Large intestine (tissue), 3 donors: ENCODE measurements around the gene SLC22A3. TPM values are rescaled to one million over a fixed set of nuclear protein-coding genes. Genes with fewer than 3 reads are reported as not detected.
A peak's percentile ranks its signal among the peaks of the same experiment; 100 is the strongest.

Source experiments
- DNase-seq, 2 donors: peaks; one replicate each; pipeline versions ENCODE4 v3.0.0 to v3.0.0-alpha.2; 2013
- H3K27ac ChIP-seq: one replicate; pipeline ENCODE4 v1.5.1; 2013; ENCODE audit warnings: low read length
- H3K27me3 ChIP-seq: 2 replicates; pipeline ENCODE4 v1.6.1; 2013; ENCODE audit warnings: low read length; ENCODE audit not compliant: control insufficient read depth, insufficient read depth
- H3K36me3 ChIP-seq: 2 replicates; pipeline ENCODE4 v1.6.1; 2013; ENCODE audit warnings: low read length; ENCODE audit not compliant: control insufficient read depth, insufficient read depth
- H3K4me1 ChIP-seq: one replicate; pipeline ENCODE4 v1.6.1; 2013; ENCODE audit warnings: low read length; ENCODE audit not compliant: control insufficient read depth, insufficient read depth
- H3K4me3 ChIP-seq: one replicate; pipeline ENCODE4 v1.5.1; 2013; ENCODE audit warnings: low read length
- H3K9me3 ChIP-seq: one replicate; pipeline ENCODE4 v1.6.1; 2013; ENCODE audit warnings: mild to moderate bottlenecking, low read depth, low read length, moderate library complexity; ENCODE audit not compliant: control insufficient read depth
- WGBS: methylation state at CpG from one replicate; pipeline ENCODE4 v1.1.5; 2013; ENCODE audit warnings: low lambda C conversion rate; ENCODE audit not compliant: insufficient coverage; 5-methylcytosine and 5-hydroxymethylcytosine counted together
- polyA plus RNA-seq: library from polyadenylated mRNA; unstranded; fragments of 120-200 nt; gene quantifications from one replicate; pipeline ENCODE4 v1.2.1, GENCODE V29; 2013

SLC22A3 gene
- polyA plus RNA-seq, 1 donor: 2.5 TPM

DNA sequence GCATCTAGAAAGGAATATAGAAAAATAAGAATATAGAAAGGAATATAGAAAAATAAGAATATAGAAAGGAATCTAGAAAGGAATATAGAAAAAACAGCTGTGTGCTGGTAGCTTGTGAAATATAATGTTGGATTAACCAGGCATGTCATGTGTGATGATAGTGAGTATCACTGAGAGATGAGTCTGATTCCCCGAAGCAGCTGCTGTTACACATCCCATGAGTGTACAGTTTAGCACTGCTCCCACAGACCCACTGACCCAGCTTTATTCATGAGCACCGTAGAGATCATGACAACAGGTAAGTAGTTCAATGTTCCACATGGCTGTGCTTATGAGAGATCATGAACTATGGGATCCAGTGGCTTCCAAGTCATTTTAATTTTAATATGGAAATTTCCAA is 64.8 kb downstream of the SLC22A3 start:
- Histone ChIP-seq H3K27me3 (no peaks in the 10 kb centered on the region), H3K4me1 (peaks cover 12% of the 10 kb centered on the region), H3K27ac (no peak overlapping the region), H3K4me3 (no peak overlapping the region), H3K36me3 (no peaks in the 10 kb centered on the region), H3K9me3 (no peaks in the 10 kb centered on the region)
- no CpG with 5 or more reads among the region's 2 CpGs for WGBS
- no peak for DNase-seq

DNA sequence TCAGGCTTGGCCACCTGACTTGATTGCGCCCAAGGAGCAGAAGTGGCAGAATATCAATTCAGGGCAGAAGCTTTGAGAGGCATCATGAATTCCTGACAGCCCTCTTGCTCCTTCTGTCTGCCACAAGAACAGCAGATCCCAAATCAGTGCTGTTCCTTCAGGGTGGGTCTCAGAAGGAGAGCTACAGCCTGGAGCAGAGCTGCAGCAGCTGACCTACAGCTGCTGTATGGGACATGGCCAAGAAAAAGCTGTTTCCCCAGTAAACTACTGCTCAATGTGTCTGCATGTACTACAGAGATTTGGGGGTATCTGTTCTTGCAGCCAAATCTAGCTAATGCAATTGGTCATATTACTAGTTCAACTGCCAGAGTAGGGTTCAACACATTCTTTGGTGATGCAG is 69.0 kb downstream of the SLC22A3 start:
- Histone ChIP-seq H3K4me1 (peaks cover 18% of the 10 kb centered on the region), H3K27me3 (no peaks in the 10 kb centered on the region), H3K27ac (no peak overlapping the region), H3K9me3 (no peaks in the 10 kb centered on the region), H3K36me3 (no peaks in the 10 kb centered on the region), H3K4me3 (no peak overlapping the region)
- no CpG with 5 or more reads among the region's 1 CpG for WGBS
- DNase-seq: peak in 1 of 2 donors; percentile 35

DNA sequence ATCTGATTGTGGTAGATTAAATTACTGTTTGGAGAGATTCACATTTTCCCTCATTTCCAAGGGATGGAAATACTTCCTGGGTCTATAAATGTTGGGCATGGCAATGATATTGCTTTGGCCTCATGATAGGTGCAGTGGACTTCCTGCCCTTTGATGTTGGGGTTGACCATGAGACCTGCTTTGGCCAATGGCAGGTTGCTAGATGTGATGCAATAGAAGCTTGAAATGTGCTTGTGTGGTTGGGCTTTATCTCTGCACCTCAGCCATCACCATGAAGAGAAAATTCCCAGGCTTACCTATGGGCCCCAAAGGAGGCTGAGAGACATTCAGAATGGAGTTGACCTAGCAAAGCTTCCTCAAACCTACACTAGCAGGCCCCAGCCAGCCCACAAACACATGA is 69.4 kb downstream of the SLC22A3 start:
- DNase-seq: peak in 1 of 2 donors; percentile 51

DNA sequence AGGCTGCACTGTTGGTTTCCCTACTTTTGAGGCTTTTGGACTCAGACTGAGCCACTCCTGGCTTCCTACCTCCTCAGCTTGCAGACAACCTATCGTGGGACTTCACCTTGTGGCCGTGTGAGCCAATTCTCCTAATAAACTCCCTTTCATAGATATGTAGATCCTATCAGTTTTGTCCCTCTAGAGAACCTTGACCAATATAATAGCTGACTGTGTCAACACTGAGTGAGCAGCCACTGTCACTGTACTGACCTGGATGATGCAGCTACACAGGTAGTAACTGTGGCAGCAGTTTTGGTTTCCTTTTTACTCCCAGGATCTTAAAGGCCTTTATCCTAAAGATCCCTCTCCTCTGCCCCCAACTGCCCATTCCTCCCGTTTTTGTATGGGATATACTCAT is 70.2 kb downstream of the SLC22A3 start:
- peak; percentile 53 to 82 for DNase-seq
- Histone ChIP-seq H3K4me3 (no peak overlapping the region), H3K27me3 (no peaks in the 10 kb centered on the region), H3K36me3 (no peaks in the 10 kb centered on the region), H3K27ac (peak overlapping the region; percentile 61), H3K4me1 (peaks cover 18% of the 10 kb centered on the region), H3K9me3 (no peaks in the 10 kb centered on the region)
- no CpG with 5 or more reads among the region's 3 CpGs for WGBS

More for the DNA sequence above, 69.4 kb downstream of the SLC22A3 start:
- Histone ChIP-seq H3K36me3 (no peaks in the 10 kb centered on the region), H3K4me3 (no peak overlapping the region), H3K27me3 (no peaks in the 10 kb centered on the region), H3K27ac (peak overlapping the region; percentile 39), H3K9me3 (no peaks in the 10 kb centered on the region), H3K4me1 (peaks cover 18% of the 10 kb centered on the region)

DNA sequence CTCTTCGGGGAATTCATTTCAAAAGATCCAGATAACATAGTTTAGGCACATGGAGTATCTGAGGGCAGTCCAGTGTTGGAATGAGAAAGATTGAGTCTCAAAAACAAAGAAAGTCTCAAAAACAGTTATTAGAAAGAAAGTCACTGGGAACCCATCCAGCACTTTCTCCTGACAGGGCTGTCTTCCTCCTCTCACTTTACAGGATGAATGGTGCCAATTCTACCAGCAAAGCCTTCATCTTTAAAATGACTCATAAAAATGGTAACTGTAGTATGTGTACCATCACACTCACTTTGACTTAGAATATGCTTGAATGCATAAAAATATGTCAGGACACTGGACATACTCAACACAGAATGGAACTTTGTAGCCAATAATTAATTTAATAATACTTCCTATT is 71.3 kb downstream of the SLC22A3 start:
- H3K36me3 ChIP-seq: no peaks in the 10 kb centered on the region
- H3K9me3 ChIP-seq: no peaks in the 10 kb centered on the region
- no CpG with 5 or more reads among the region's 1 CpG for WGBS
- peaks cover 18% of the 10 kb centered on the region for H3K4me1 ChIP-seq
- no peak for DNase-seq
- H3K4me3 ChIP-seq: no peak overlapping the region
- H3K27ac ChIP-seq: no peak overlapping the region
- H3K27me3 ChIP-seq: no peaks in the 10 kb centered on the region

DNA sequence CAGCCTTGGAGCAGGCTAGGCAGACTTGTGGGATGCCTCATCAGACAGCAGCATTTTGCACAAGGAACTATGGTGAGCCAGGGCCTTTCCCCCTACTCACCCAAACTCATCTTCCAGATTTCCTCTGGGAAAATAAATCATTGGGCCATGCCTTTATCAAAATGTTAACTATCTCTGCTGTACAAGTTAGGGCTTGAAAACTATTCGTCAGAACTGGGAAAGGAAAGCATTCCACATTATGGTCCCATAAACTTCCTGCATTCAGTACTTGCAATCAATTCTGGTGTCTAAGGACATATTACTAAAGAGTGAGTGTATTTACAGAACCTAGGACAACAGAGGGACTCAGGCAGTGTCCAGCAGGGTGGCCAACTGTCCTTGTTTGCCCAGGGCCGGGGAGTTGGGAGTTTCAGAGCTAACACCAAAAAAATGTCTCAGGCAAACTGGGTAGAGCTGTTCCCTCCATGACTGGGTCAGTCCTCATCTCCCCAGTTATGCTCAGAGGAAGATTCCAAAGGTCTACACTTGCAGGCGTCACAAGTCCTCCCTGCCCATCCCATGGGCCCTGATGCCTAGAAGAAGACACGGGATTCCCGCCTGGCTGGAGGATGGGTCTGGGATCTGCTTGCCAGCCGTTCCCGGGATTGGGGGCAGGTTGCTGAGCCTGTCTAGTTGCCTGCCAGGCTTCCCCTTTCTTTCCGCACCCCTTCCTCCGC is 72.2 kb downstream of the SLC22A3 start:
- Histone ChIP-seq H3K27ac (no peak overlapping the region), H3K4me3 (no peak overlapping the region), H3K4me1 (peaks cover 18% of the 10 kb centered on the region), H3K36me3 (no peaks in the 10 kb centered on the region), H3K9me3 (no peaks in the 10 kb centered on the region), H3K27me3 (no peaks in the 10 kb centered on the region)
- no CpG with 5 or more reads among the region's 9 CpGs for WGBS
- peak in 1 of 2 donors; percentile 17 for DNase-seq

DNA sequence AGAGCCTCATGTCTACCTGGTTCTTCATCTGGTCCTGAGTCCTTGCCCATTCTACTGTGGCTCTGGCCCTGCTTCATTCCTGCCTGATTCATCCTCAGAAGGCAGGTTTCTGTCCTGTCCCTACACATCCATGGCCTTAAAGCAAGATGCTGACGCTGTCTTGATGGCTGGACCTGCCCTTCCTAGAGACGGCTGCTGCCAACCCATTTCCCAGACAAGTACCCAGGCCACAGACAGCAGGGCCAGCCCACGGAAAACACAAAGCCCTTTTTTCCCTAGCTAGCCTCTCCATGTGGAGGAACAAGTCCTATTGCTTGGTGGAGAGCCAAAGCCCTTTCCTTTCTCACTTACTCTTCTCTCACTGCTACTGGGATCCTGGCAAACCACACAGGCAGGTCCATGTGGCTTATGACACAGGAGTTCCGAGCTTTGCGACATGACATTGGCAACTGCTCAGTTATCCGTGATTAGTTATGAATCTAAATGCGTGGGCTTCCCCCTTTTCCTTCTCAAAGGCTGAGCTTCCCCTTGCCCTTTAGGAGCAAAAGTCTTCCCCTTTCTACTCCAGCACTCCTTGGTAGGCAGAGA is 72.9 kb downstream of the SLC22A3 start:
- no CpG with 5 or more reads among the region's 7 CpGs for WGBS
- no peak overlapping the region for H3K4me3 ChIP-seq
- DNase-seq: no peak

DNA sequence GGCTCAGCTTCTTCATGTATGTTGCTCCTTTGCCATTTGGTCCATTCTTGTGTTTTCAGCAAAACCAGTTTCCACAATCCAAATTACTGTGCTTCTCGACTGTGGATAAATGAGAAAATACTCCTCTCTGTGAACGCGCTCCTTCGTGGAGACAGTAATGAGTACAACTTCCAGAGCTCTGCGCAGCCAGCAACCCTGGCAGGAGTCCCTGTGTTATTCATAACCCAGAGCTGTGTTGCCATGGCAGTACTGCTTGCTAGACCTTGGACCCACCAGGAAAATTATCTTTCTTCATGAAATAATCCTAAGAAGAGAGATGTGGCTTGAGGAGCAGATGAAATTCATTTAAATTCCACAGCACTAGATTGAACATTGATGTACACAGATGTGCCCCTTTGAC is 73.7 kb downstream of the SLC22A3 start:
- peak; percentile 69 to 82 for DNase-seq

More for the DNA sequence above, 72.9 kb downstream of the SLC22A3 start:
- Histone ChIP-seq H3K27me3 (no peaks in the 10 kb centered on the region), H3K36me3 (no peaks in the 10 kb centered on the region), H3K27ac (no peak overlapping the region), H3K9me3 (no peaks in the 10 kb centered on the region), H3K4me1 (peaks cover 18% of the 10 kb centered on the region)

DNA sequence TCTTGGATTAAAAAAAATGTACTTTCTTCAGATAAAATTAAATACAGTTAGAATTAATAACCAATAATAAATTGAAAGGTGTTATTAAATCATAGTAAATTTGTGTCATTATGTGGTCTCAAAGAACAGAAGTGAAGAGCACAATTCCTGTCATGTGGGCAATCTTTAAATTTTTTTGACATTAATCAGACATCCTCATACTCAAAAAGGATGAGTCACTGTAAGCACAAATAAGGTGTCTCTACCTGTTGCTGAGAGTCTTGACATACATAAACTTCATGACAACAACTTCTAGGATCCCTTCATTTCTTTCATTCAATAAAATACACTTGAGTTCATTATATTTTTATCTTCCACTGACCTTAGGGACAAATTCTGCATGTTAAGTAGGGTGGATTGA is 76.1 kb downstream of the SLC22A3 start:
- Histone ChIP-seq H3K27ac (no peak overlapping the region), H3K36me3 (no peaks in the 10 kb centered on the region), H3K27me3 (no peaks in the 10 kb centered on the region), H3K4me3 (no peak overlapping the region), H3K9me3 (no peaks in the 10 kb centered on the region), H3K4me1 (peaks cover 4% of the 10 kb centered on the region)
- no peak for DNase-seq

More for the DNA sequence above, 73.7 kb downstream of the SLC22A3 start:
- H3K9me3 ChIP-seq: no peaks in the 10 kb centered on the region
- no peak overlapping the region for H3K4me3 ChIP-seq
- WGBS: no CpG with 5 or more reads among the region's 5 CpGs
- H3K27me3 ChIP-seq: no peaks in the 10 kb centered on the region
- H3K36me3 ChIP-seq: no peaks in the 10 kb centered on the region
- peak overlapping the region; percentile 6 for H3K27ac ChIP-seq
- H3K4me1 ChIP-seq: peaks cover 18% of the 10 kb centered on the region

DNA sequence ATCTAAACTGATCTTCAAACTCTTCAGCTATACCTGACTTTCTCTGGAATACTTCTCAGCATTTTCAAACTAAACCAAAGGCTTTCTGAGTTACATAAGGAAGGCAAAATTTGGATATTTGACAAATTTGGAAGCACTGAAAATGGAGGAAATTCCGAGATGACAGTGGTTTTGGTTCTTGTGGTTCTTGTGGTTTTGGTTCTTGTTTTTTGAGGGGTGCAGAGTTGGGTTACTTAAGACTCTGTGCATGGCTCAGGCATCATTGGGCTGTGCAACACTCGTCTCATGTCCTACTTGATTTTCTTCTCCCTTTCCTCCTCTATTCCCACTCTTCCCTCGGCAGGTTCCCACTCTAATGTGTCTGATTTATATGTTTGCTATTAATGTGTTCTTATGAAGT is 78.0 kb downstream of the SLC22A3 start:
- H3K27ac ChIP-seq: no peak overlapping the region

More for the DNA sequence above, 78.0 kb downstream of the SLC22A3 start:
- H3K36me3 ChIP-seq: no peaks in the 10 kb centered on the region
- H3K27me3 ChIP-seq: no peaks in the 10 kb centered on the region
- no peak overlapping the region for H3K4me3 ChIP-seq
- peaks cover 4% of the 10 kb centered on the region for H3K4me1 ChIP-seq
- 86% methylated on average over 1 of the region's 3 CpGs for WGBS
- DNase-seq: no peak
- H3K9me3 ChIP-seq: no peaks in the 10 kb centered on the region
